ENCODE measurements around the gene CCR4. TPM values are rescaled to one million over a fixed set of nuclear protein-coding genes. Genes with fewer than 3 reads are reported as not detected.

The CCR4 gene
- polyA plus RNA-seq, 1 donor from 2014 or later = not detected

GRCh38 chr3:32958509-32958908, 7.1 kb downstream of the CCR4 start:
- Histone ChIP-seq H4K20me1 (ENCODE audit: insufficient read depth) (no peaks in the 10 kb centered on the region), H3K36me3 (ENCODE audit: insufficient read depth, low read length) (no peaks in the 10 kb centered on the region), H3K9ac (ENCODE audit: low read length) (no peak overlapping the region), H3K27ac (ENCODE audit: low read length) (no peak overlapping the region), H3K9me2 (ENCODE audit: insufficient read depth, low read length) (no peaks in the 10 kb centered on the region), H3F3A (ENCODE audit: insufficient read depth, low read length, poor library complexity, severe bottlenecking) (no peaks in the 10 kb centered on the region), H2AFZ (ENCODE audit: low read depth, low read length) (no peak overlapping the region), H3K4me3 (ENCODE audit: low read length) (no peak overlapping the region), H3K4me2 (ENCODE audit: low read length) (no peak overlapping the region), H3K27me3 (ENCODE audit: insufficient read depth, low read depth, low read length) (no peaks in the 10 kb centered on the region), H3K79me2 (replicated peaks; ENCODE audit: insufficient read depth, low read length) (no peaks in the 10 kb centered on the region), H3K9me3 (ENCODE audit: low read length) (no peaks in the 10 kb centered on the region)
- no peak for TF ChIP-seq SMC3 (conservative IDR thresholded peaks at IDR 0.05; ENCODE audit: poor library complexity)
- no peak for TF ChIP-seq EZH2 (IDR thresholded peaks at IDR 0.05; ENCODE audit: borderline replicate concordance, insufficient read depth, low read length, poor library complexity, severe bottlenecking)
- no peak for TF ChIP-seq RAD21 (conservative IDR thresholded peaks at IDR 0.05)
- no peak for TF ChIP-seq EP300 (conservative IDR thresholded peaks at IDR 0.05; ENCODE audit: poor library complexity, severe bottlenecking)
- TF ChIP-seq POLR2AphosphoS5 (IDR thresholded peaks at IDR 0.05) = no peak
- TF ChIP-seq, protein P1, sequence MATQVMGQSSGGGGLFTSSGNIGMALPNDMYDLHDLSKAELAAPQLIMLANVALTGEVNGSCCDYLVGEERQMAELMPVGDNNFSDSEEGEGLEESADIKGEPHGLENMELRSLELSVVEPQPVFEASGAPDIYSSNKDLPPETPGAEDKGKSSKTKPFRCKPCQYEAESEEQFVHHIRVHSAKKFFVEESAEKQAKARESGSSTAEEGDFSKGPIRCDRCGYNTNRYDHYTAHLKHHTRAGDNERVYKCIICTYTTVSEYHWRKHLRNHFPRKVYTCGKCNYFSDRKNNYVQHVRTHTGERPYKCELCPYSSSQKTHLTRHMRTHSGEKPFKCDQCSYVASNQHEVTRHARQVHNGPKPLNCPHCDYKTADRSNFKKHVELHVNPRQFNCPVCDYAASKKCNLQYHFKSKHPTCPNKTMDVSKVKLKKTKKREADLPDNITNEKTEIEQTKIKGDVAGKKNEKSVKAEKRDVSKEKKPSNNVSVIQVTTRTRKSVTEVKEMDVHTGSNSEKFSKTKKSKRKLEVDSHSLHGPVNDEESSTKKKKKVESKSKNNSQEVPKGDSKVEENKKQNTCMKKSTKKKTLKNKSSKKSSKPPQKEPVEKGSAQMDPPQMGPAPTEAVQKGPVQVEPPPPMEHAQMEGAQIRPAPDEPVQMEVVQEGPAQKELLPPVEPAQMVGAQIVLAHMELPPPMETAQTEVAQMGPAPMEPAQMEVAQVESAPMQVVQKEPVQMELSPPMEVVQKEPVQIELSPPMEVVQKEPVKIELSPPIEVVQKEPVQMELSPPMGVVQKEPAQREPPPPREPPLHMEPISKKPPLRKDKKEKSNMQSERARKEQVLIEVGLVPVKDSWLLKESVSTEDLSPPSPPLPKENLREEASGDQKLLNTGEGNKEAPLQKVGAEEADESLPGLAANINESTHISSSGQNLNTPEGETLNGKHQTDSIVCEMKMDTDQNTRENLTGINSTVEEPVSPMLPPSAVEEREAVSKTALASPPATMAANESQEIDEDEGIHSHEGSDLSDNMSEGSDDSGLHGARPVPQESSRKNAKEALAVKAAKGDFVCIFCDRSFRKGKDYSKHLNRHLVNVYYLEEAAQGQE (IDR thresholded peaks at IDR 0.05; ENCODE audit: borderline replicate concordance) = no peak
- no peak for TF ChIP-seq TAF1 (IDR thresholded peaks at IDR 0.05; ENCODE audit: low read depth)
- TF ChIP-seq, protein P2, sequence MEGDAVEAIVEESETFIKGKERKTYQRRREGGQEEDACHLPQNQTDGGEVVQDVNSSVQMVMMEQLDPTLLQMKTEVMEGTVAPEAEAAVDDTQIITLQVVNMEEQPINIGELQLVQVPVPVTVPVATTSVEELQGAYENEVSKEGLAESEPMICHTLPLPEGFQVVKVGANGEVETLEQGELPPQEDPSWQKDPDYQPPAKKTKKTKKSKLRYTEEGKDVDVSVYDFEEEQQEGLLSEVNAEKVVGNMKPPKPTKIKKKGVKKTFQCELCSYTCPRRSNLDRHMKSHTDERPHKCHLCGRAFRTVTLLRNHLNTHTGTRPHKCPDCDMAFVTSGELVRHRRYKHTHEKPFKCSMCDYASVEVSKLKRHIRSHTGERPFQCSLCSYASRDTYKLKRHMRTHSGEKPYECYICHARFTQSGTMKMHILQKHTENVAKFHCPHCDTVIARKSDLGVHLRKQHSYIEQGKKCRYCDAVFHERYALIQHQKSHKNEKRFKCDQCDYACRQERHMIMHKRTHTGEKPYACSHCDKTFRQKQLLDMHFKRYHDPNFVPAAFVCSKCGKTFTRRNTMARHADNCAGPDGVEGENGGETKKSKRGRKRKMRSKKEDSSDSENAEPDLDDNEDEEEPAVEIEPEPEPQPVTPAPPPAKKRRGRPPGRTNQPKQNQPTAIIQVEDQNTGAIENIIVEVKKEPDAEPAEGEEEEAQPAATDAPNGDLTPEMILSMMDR (IDR thresholded peaks at IDR 0.05; ENCODE audit: poor library complexity, severe bottlenecking) = no peak
- TF ChIP-seq MXI1 (conservative IDR thresholded peaks at IDR 0.05; ENCODE audit: poor library complexity, severe bottlenecking) = no peak

GRCh38 chr3:32959371-32959770, 7.9 kb downstream of the CCR4 start:
- TF ChIP-seq TAF1 (IDR thresholded peaks at IDR 0.05; ENCODE audit: low read depth) (no peak), EP300 (conservative IDR thresholded peaks at IDR 0.05; ENCODE audit: poor library complexity, severe bottlenecking) (no peak), MXI1 (conservative IDR thresholded peaks at IDR 0.05; ENCODE audit: poor library complexity, severe bottlenecking) (no peak), EZH2 (IDR thresholded peaks at IDR 0.05; ENCODE audit: borderline replicate concordance, insufficient read depth, low read length, poor library complexity, severe bottlenecking) (no peak)
- TF ChIP-seq, protein P2 (IDR thresholded peaks at IDR 0.05; ENCODE audit: poor library complexity, severe bottlenecking) = no peak
- TF ChIP-seq, protein P1 (IDR thresholded peaks at IDR 0.05; ENCODE audit: borderline replicate concordance) = no peak
- no peaks in the 10 kb centered on the region for H3F3A ChIP-seq (ENCODE audit: insufficient read depth, low read length, poor library complexity, severe bottlenecking)
- H3K27ac ChIP-seq (ENCODE audit: low read length) = no peak overlapping the region
- H3K4me2 ChIP-seq (ENCODE audit: low read length) = no peak overlapping the region
- H3K9ac ChIP-seq (ENCODE audit: low read length) = no peak overlapping the region
- H3K36me3 ChIP-seq (ENCODE audit: insufficient read depth, low read length) = no peaks in the 10 kb centered on the region
- no peaks in the 10 kb centered on the region for H3K79me2 ChIP-seq (replicated peaks; ENCODE audit: insufficient read depth, low read length)
- no peak overlapping the region for H2AFZ ChIP-seq (ENCODE audit: low read depth, low read length)
- H3K9me2 ChIP-seq (ENCODE audit: insufficient read depth, low read length) = no peaks in the 10 kb centered on the region
- H3K9me3 ChIP-seq (ENCODE audit: low read length) = no peaks in the 10 kb centered on the region
- no peak overlapping the region for H3K4me3 ChIP-seq (ENCODE audit: low read length)
- no peaks in the 10 kb centered on the region for H3K27me3 ChIP-seq (ENCODE audit: insufficient read depth, low read depth, low read length)
- H4K20me1 ChIP-seq (ENCODE audit: insufficient read depth) = no peaks in the 10 kb centered on the region
